Fibroblast of villous mesenchyme (primary cell): Measurements from ENCODE around the gene HSD17B2. TPM values are rescaled to one million over a fixed set of nuclear protein-coding genes. Genes with fewer than 3 reads are reported as not detected.
A peak's percentile ranks its signal among the peaks of the same experiment; 100 is the strongest.
"Not testable (repeated sequence)": the region's sequence is repeated elsewhere in the genome, so short reads cannot be mapped to it uniquely, and the experiment has no call there.

ENCODE experiments used
- DNase-seq: peaks from one replicate; pipeline ENCODE4 v3.0.0-alpha.2; 2010; ENCODE audit warnings: low read depth
- H3K4me3 ChIP-seq: 2 replicates; pipeline ENCODE4 v1.5.1; 2011; ENCODE audit warnings: low read depth, mild to moderate bottlenecking, low read length
- CTCF ChIP-seq: IDR thresholded peaks from 2 replicates; pipeline ENCODE4 v1.5.1; 2012; ENCODE audit warnings: low read depth, mild to moderate bottlenecking, low read length; ENCODE audit not compliant: insufficient read depth
- total RNA-seq: library from RNA; depleted of rRNA; stranded (reverse); fragments of >200 nt; gene quantifications from 2 replicates; pipeline ENCODE4 v1.2.3, GENCODE V29; 2012

HSD17B2 gene
- total RNA-seq, 1 donor: 9.5 TPM

- TF ChIP-seq CTCF: no peak
- DNase-seq: peak; percentile 14
Measured at GRCh38 chr16:82007189-82007588, 27.9 kb upstream of the HSD17B2 start.

DNA sequence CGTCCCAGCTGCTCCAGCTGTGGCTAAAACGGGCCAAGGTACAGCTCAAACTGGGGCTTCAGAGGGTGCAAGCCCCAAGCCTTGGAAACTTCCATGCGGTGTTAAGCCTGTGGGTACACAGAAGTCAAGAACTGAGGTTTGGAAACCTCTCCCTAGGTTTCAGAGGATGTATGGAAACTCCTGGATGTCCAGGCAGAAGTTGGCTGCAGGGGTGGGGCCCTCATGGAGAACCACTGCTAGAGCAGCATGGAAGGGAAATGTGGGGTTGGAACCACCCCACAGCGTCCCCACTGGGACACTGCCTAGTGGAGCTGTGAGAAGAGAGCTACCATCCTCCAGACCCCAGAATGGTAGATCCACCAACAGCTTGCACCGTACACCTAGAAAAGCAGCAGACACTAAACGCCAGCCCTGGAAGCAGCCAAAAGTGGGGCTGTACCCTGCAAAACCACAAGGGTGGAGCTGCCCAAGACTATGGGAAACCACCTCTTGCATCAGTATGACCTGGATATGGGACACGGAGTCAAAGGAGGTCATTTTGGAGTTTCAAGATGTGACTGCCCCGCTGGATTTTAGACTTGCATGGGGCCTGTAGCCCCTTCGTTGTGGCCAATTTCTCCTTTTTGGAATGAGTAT lies 26.0 kb upstream of the HSD17B2 start:
- no peak for DNase-seq
- H3K4me3 ChIP-seq: no peak overlapping the region
- no peak for TF ChIP-seq CTCF

More at GRCh38 chr16:82007189-82007588, 27.9 kb upstream of the HSD17B2 start:
- no peak overlapping the region for H3K4me3 ChIP-seq

- not testable (repeated sequence) for H3K4me3 ChIP-seq, DNase-seq
Measured at GRCh38 chr16:82009789-82010188, 25.3 kb upstream of the HSD17B2 start.

DNA sequence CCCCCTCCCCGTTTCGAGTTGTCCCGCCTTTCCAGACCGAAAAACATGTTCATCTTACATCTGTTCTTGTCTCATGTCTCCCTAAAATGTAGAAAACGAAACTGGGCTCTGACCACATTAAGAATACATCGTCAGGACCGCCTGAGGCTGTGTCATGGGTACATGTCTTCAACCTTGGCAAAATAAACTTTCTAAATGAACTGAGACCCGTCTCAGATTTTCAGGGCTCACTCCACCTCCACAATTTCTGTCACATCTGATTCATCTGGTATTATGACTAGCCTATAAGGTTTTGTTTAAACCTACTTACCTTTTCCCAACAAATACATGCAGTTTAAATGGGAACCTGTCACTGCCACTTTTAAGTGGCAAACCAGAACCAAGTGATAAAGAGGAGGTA lies 24.4 kb upstream of the HSD17B2 start:
- no peak for TF ChIP-seq CTCF
- no peak overlapping the region for H3K4me3 ChIP-seq

DNA sequence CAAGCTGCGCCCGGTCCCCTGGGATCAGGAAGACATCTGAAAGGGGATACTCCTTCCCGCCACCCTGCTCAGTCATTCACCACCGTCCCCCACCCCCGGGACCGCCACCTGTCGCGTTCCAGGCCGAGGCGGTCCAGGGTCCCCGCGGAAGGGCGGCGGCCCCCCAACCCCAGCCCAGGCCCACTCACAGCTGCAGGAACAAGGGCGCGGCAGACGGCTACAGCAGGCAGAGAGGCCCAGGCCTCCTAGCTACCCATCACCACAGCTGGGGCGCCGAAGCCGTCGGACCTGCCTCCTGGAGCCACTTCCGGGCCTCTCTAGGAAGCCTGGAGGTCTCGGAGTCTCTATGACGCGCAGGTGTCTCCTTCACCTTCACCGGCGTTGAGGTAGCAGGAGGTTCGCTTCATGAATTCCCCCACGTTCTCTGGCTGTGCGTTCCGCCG lies 23.8 kb upstream of the HSD17B2 start, which contains the start of gene SDR42E1:
Gene SDR42E1 (minus strand): TSS at position 272 of the 443 bp plus-strand sequence. CDS start 10,612 bp downstream, outside the sequence.
- peak within 1 kb of the TSS; percentile 24 for H3K4me3 ChIP-seq
- TF ChIP-seq CTCF: no peak
- no peak for DNase-seq

More for the DNA sequence above, 24.4 kb upstream of the HSD17B2 start:
- DNase-seq: no peak

DNA sequence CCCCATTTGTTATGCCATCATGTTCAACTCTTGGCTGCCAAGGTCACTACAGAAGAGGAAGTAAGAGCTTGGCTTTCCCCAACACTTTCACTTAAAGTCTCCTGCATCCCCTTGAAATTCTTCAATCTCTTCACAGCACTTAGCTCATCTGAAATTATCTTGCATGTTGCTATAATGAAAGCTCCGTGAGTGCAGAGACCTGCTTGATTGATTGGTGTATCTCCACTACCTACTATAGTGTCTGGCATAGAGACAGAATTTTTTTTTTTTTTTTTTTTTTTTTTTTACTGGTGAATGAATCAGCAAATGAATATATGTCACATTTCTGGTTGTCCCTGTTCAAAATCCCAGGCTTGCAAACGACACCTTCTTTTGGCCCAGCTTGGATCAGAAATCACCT lies 21.9 kb upstream of the HSD17B2 start:
- no peak for TF ChIP-seq CTCF
- no peak overlapping the region for H3K4me3 ChIP-seq
- DNase-seq: no peak

GRCh38 chr16:82016263-82016662 lies 18.8 kb upstream of the HSD17B2 start:
- H3K4me3 ChIP-seq: no peak overlapping the region
- TF ChIP-seq CTCF: peak; percentile 66
- peak; percentile 74 for DNase-seq
